GM23338 (cell line): ENCODE measurements around the gene NPW. TPM values are rescaled to one million over a fixed set of nuclear protein-coding genes. Genes with fewer than 3 reads are reported as not detected.

Experiments used
- ATAC-seq: fragments of 200-7000 bp; cut with Tn5 transposase; 3 replicates; pipeline ENCODE4 v1.9.1; 2020
- DNase-seq: peaks from one replicate; pipeline ENCODE4 v3.0.0-alpha.2; 2015; ENCODE audit warnings: low spot score
- H2AFZ ChIP-seq: fragments of 200-600 bp; sonication (generic); 2 replicates; pipeline ENCODE4 v1.8.0; 2016; ENCODE audit warnings: antibody characterized with exemption, mild to moderate bottlenecking, moderate library complexity
- H3F3A ChIP-seq: fragments of 200-600 bp; sonication (generic); replicated peaks from 2 replicates; pipeline ENCODE4 v1.8.0; 2017; ENCODE audit warnings: antibody characterized with exemption, mixed run types, low read depth
- H3K27ac ChIP-seq: fragments of 200-600 bp; sonication (generic); 2 replicates; pipeline ENCODE4 v1.6.1; 2016; ENCODE audit warnings: low read depth
- H3K27me3 ChIP-seq: fragments of 200-600 bp; sonication (generic); 2 replicates; pipeline ENCODE4 v1.8.0; 2016; ENCODE audit warnings: mild to moderate bottlenecking, mixed run types, moderate library complexity; ENCODE audit not compliant: insufficient read depth
- H3K36me3 ChIP-seq: fragments of 200-600 bp; sonication (generic); 2 replicates; pipeline ENCODE4 v1.8.0; 2016; ENCODE audit warnings: mild to moderate bottlenecking; ENCODE audit not compliant: insufficient read depth
- H3K4me1 ChIP-seq: fragments of 200-600 bp; sonication (generic); 2 replicates; pipeline ENCODE4 v1.8.0; 2016; ENCODE audit warnings: mild to moderate bottlenecking, moderate library complexity; ENCODE audit not compliant: insufficient read depth
- H3K4me2 ChIP-seq: fragments of 200-600 bp; sonication (generic); 2 replicates; pipeline ENCODE4 v1.7.1; 2017; ENCODE audit warnings: mixed run types
- H3K4me3 ChIP-seq: fragments of 200-600 bp; sonication (generic); 2 replicates; pipeline ENCODE4 v1.6.1; 2016; ENCODE audit warnings: mixed run types
- H3K79me2 ChIP-seq: fragments of 200-600 bp; sonication (generic); replicated peaks from 2 replicates; pipeline ENCODE4 v1.8.0; 2017; ENCODE audit warnings: mild to moderate bottlenecking; ENCODE audit not compliant: insufficient read depth
- H3K9me2 ChIP-seq: fragments of 200-600 bp; sonication (generic); 2 replicates; pipeline ENCODE4 v1.8.0; 2017; ENCODE audit not compliant: insufficient read depth
- H4K20me1 ChIP-seq: fragments of 200-600 bp; sonication (generic); replicated peaks from 2 replicates; pipeline ENCODE4 v1.8.0; 2017; ENCODE audit warnings: mild to moderate bottlenecking; ENCODE audit not compliant: insufficient read depth
- H3K27ac Mint-ChIP-seq: 2 replicates; pipeline ENCODE4 v1.8.0; 2020; ENCODE audit warnings: inconsistent platforms, mild to moderate bottlenecking, moderate library complexity, mixed read lengths
- H3K27me3 Mint-ChIP-seq: 3 replicates; pipeline ENCODE4 v1.8.0; 2022; ENCODE audit warnings: low read depth, mild to moderate bottlenecking, moderate library complexity, mixed read lengths, inconsistent platforms; ENCODE audit not compliant: insufficient read depth, poor library complexity
- H3K36me3 Mint-ChIP-seq: 3 replicates; pipeline ENCODE4 v1.8.0; 2021; ENCODE audit warnings: low read depth, mild to moderate bottlenecking, inconsistent platforms, moderate library complexity, mixed read lengths
- H3K4me1 Mint-ChIP-seq: 3 replicates; pipeline ENCODE4 v1.8.0; 2020; ENCODE audit warnings: mild to moderate bottlenecking, inconsistent platforms, mixed read lengths
- H3K4me3 Mint-ChIP-seq: 3 replicates; pipeline ENCODE4 v1.8.0; 2021; ENCODE audit warnings: moderate library complexity, mild to moderate bottlenecking, inconsistent platforms, mixed read lengths
- H3K9me3 Mint-ChIP-seq: 3 replicates; pipeline ENCODE4 v1.8.0; 2020; ENCODE audit warnings: moderate library complexity, mild to moderate bottlenecking, inconsistent platforms, mixed read lengths
- NANOG ChIP-seq: IDR thresholded peaks from 2 replicates; pipeline ENCODE4 v1.6.1; 2016; ENCODE audit warnings: antibody characterized with exemption, borderline replicate concordance
- ZNF331 ChIP-seq: fragments of 250-450 bp; sonication (Bioruptor Pico); IDR thresholded peaks from 2 replicates; pipeline ENCODE4 v1.5.0; 2020; ENCODE audit warnings: low read depth, mild to moderate bottlenecking, moderate library complexity
- polyA plus RNA-seq: library from polyadenylated mRNA; unstranded; fragments of >200 nt; fragmentation: Nextera tagmentation; extraction: Ambion mirVana; gene quantifications from 2 replicates; pipeline ENCODE4 v1.2.1, GENCODE V29; 2016
- total RNA-seq: library from RNA; depleted of rRNA; stranded (reverse); fragments of >200 nt; shearing (Covaris generic); gene quantifications from 2 replicates; pipeline ENCODE4 v1.2.3, GENCODE V29; 2014
- TF ChIP-seq, protein P1 (sequence below): fragments of 250-450 bp; sonication (Bioruptor Pico); IDR thresholded peaks from 2 replicates; pipeline ENCODE4 v1.5.0; 2020; ENCODE audit warnings: mild to moderate bottlenecking, moderate library complexity
- TF ChIP-seq, protein P2 (sequence below), 2 experiments: fragments of 200-600 bp in 1 of 2; sonication (generic) in 1 of 2; conservative IDR thresholded peaks; 2 replicates each; pipeline versions ENCODE4 v1.5.1 to v1.6.1; 2016 to 2017; ENCODE audit warnings: antibody characterized with exemption in 2 of 2, low read depth in 2 of 2, mild to moderate bottlenecking in 2 of 2, moderate library complexity in 1 of 2

NPW gene
- total and polyA plus RNA-seq, 2 experiments from 2014 or later, result 4.5 to 37.6 TPM

DNA sequence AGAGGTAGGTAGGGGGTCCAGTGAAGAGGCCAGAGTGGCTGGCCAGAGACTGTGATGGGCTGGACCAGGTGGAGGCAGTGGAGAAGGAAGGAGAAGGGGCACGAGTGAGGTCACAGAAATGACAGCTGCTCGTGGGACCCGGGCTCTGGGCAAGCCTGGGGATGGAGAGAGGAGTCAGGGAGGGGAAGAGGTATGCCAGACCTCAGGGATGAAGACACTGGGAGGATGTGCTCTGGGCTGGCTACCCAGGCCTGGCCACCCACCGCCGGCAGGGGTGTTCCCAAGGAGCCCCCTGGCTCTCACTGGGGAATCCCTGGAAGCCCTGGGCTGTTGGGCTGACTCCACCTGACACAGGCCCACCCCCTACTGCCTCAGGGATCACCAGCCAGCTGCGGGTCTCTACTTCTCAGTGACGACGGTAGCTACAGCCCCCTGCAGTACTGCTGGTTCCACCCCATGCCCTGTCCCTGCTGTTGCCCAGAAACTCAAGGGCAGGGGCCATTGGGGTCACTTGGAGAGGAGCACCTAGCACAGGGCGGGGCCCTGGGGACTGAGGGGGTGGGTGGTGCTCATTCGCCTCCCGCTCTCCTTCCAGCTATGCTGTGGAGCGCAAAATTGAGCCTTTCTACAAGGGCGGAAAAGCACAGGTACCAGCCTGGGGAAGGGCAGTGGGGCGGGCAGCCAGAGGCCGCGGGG, 46.0 kb upstream of the NPW start (continued):
- TF ChIP-seq, protein P1, sequence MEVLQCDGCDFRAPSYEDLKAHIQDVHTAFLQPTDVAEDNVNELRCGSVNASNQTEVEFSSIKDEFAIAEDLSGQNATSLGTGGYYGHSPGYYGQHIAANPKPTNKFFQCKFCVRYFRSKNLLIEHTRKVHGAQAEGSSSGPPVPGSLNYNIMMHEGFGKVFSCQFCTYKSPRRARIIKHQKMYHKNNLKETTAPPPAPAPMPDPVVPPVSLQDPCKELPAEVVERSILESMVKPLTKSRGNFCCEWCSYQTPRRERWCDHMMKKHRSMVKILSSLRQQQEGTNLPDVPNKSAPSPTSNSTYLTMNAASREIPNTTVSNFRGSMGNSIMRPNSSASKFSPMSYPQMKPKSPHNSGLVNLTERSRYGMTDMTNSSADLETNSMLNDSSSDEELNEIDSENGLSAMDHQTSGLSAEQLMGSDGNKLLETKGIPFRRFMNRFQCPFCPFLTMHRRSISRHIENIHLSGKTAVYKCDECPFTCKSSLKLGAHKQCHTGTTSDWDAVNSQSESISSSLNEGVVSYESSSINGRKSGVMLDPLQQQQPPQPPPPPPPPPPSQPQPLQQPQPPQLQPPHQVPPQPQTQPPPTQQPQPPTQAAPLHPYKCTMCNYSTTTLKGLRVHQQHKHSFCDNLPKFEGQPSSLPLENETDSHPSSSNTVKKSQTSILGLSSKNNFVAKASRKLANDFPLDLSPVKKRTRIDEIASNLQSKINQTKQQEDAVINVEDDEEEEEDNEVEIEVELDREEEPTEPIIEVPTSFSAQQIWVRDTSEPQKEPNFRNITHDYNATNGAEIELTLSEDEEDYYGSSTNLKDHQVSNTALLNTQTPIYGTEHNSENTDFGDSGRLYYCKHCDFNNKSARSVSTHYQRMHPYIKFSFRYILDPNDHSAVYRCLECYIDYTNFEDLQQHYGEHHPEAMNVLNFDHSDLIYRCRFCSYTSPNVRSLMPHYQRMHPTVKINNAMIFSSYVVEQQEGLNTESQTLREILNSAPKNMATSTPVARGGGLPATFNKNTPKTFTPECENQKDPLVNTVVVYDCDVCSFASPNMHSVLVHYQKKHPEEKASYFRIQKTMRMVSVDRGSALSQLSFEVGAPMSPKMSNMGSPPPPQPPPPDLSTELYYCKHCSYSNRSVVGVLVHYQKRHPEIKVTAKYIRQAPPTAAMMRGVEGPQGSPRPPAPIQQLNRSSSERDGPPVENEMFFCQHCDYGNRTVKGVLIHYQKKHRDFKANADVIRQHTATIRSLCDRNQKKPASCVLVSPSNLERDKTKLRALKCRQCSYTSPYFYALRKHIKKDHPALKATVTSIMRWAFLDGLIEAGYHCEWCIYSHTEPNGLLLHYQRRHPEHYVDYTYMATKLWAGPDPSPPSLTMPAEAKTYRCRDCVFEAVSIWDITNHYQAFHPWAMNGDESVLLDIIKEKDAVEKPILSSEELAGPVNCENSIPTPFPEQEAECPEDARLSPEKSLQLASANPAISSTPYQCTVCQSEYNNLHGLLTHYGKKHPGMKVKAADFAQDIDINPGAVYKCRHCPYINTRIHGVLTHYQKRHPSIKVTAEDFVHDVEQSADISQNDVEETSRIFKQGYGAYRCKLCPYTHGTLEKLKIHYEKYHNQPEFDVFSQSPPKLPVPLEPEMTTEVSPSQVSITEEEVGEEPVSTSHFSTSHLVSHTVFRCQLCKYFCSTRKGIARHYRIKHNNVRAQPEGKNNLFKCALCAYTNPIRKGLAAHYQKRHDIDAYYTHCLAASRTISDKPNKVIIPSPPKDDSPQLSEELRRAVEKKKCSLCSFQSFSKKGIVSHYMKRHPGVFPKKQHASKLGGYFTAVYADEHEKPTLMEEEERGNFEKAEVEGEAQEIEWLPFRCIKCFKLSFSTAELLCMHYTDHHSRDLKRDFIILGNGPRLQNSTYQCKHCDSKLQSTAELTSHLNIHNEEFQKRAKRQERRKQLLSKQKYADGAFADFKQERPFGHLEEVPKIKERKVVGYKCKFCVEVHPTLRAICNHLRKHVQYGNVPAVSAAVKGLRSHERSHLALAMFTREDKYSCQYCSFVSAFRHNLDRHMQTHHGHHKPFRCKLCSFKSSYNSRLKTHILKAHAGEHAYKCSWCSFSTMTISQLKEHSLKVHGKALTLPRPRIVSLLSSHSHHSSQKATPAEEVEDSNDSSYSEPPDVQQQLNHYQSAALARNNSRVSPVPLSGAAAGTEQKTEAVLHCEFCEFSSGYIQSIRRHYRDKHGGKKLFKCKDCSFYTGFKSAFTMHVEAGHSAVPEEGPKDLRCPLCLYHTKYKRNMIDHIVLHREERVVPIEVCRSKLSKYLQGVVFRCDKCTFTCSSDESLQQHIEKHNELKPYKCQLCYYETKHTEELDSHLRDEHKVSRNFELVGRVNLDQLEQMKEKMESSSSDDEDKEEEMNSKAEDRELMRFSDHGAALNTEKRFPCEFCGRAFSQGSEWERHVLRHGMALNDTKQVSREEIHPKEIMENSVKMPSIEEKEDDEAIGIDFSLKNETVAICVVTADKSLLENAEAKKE (CRISPR knock-in tag), result no peak
- TF ChIP-seq ZNF331 (CRISPR knock-in tag), result no peak

- H3F3A ChIP-seq, result 0 out of 2 replicates have a peak, but pooled peaks cover 8% of the 10 kb centered on the region
- 0 out of 3 replicates have a peak overlapping the region, but pooled peaks have one; percentile 19 for H3K4me3 Mint-ChIP-seq
Observed at GRCh38 chr16:1974157-1975070, 45.2 kb upstream of the NPW start.

More at GRCh38 chr16:1974157-1975070, 45.2 kb upstream of the NPW start:
- no peaks in the 10 kb centered on the region for H3K9me2 ChIP-seq
- H3K27me3 ChIP-seq, result no peaks in the 10 kb centered on the region
- no peaks in the 10 kb centered on the region; the same call in none of the 2 replicates for H4K20me1 ChIP-seq
- H3K4me2 ChIP-seq, result no peak overlapping the region
- H3K36me3 ChIP-seq, result no peaks in the 10 kb centered on the region
- H3K27ac ChIP-seq, result no peak overlapping the region
- DNase-seq, result no peak
- H2AFZ ChIP-seq, result no peak overlapping the region
- peaks cover 21% of the 10 kb centered on the region for H3K79me2 ChIP-seq
- TF ChIP-seq NANOG, result no peak
- TF ChIP-seq, protein P2, sequence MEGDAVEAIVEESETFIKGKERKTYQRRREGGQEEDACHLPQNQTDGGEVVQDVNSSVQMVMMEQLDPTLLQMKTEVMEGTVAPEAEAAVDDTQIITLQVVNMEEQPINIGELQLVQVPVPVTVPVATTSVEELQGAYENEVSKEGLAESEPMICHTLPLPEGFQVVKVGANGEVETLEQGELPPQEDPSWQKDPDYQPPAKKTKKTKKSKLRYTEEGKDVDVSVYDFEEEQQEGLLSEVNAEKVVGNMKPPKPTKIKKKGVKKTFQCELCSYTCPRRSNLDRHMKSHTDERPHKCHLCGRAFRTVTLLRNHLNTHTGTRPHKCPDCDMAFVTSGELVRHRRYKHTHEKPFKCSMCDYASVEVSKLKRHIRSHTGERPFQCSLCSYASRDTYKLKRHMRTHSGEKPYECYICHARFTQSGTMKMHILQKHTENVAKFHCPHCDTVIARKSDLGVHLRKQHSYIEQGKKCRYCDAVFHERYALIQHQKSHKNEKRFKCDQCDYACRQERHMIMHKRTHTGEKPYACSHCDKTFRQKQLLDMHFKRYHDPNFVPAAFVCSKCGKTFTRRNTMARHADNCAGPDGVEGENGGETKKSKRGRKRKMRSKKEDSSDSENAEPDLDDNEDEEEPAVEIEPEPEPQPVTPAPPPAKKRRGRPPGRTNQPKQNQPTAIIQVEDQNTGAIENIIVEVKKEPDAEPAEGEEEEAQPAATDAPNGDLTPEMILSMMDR (conservative IDR thresholded peaks at IDR 0.05; ENCODE audit: low read depth in 2 of 2), result no peak
- TF ChIP-seq, protein P1 (CRISPR knock-in tag), result no peak
- H3K4me3 ChIP-seq, result no peak overlapping the region
- ATAC-seq, result no peak
- H3K9me3 Mint-ChIP-seq, result peaks cover 3% of the 10 kb centered on the region; the same call in 1 of the 3 replicates
- H3K36me3 Mint-ChIP-seq, result peaks cover 16% of the 10 kb centered on the region
- peaks cover 14% of the 10 kb centered on the region; the same call in 1 of the 2 replicates for H3K4me1 ChIP-seq
- H3K4me1 Mint-ChIP-seq, result peaks cover 12% of the 10 kb centered on the region
- H3K27me3 Mint-ChIP-seq, result peaks cover 15% of the 10 kb centered on the region
- H3K27ac Mint-ChIP-seq, result no peak overlapping the region
